Bronchial epithelial cell (primary cell): ENCODE measurements around the gene COX19. TPM values are rescaled to one million over a fixed set of nuclear protein-coding genes. Genes with fewer than 3 reads are reported as not detected.

Experiments used
- DNase-seq: peaks from one replicate; pipeline ENCODE4 v3.0.0-alpha.2; 2010; ENCODE audit warnings: low read depth
- FAIRE-seq: peaks from 2 replicates; lab custom pipeline; 2011; peaks lifted over from hg19 to GRCh38; lab: Jason Lieb, UNC
- H3K27me3 ChIP-seq: 2 replicates; pipeline ENCODE4 v1.5.1; 2011; ENCODE audit warnings: low read length; ENCODE audit not compliant: control insufficient read depth, insufficient read depth
- H3K36me3 ChIP-seq: 2 replicates; pipeline ENCODE4 v1.5.1; 2011; ENCODE audit warnings: low read length; ENCODE audit not compliant: control insufficient read depth, insufficient read depth
- H3K4me3 ChIP-seq: 2 replicates; pipeline ENCODE4 v1.5.1; 2011; ENCODE audit warnings: mild to moderate bottlenecking, low read depth, low read length, control low read depth
- total RNA-seq: library from RNA; depleted of rRNA; stranded (reverse); fragments of >200 nt; gene quantifications from 2 replicates; pipeline ENCODE4 v1.2.1, GENCODE V29; 2014
- TF ChIP-seq, protein P1 (sequence below): IDR thresholded peaks from 2 replicates; pipeline ENCODE4 v1.5.1; 2011; ENCODE audit warnings: mild to moderate bottlenecking, moderate library complexity, low read length, control low read depth, inconsistent platforms; ENCODE audit not compliant: insufficient read depth, severe bottlenecking

The COX19 gene
- total RNA-seq, 1 donor from 2014 or later, result 12.9 TPM

- no peaks in the 10 kb centered on the region for H3K36me3 ChIP-seq
- no peak for FAIRE-seq
- H3K27me3 ChIP-seq, result no peaks in the 10 kb centered on the region
- H3K4me3 ChIP-seq, result no peak overlapping the region
- TF ChIP-seq, protein P1, sequence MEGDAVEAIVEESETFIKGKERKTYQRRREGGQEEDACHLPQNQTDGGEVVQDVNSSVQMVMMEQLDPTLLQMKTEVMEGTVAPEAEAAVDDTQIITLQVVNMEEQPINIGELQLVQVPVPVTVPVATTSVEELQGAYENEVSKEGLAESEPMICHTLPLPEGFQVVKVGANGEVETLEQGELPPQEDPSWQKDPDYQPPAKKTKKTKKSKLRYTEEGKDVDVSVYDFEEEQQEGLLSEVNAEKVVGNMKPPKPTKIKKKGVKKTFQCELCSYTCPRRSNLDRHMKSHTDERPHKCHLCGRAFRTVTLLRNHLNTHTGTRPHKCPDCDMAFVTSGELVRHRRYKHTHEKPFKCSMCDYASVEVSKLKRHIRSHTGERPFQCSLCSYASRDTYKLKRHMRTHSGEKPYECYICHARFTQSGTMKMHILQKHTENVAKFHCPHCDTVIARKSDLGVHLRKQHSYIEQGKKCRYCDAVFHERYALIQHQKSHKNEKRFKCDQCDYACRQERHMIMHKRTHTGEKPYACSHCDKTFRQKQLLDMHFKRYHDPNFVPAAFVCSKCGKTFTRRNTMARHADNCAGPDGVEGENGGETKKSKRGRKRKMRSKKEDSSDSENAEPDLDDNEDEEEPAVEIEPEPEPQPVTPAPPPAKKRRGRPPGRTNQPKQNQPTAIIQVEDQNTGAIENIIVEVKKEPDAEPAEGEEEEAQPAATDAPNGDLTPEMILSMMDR, result no peak
- no peak for DNase-seq
Observed at GRCh38 chr7:935874-936385, 39.4 kb downstream of the COX19 start.

- DNase-seq, result no peak
- Histone ChIP-seq H3K36me3 (no peaks in the 10 kb centered on the region), H3K4me3 (no peak overlapping the region), H3K27me3 (no peaks in the 10 kb centered on the region)
- TF ChIP-seq, protein P1, result no peak
- no peak for FAIRE-seq
Observed at GRCh38 chr7:935164-935873, 40.0 kb downstream of the COX19 start.

GRCh38 chr7:934469-935163 lies 40.7 kb downstream of the COX19 start:
- TF ChIP-seq, protein P1, result no peak
- no peaks in the 10 kb centered on the region for H3K36me3 ChIP-seq

GRCh38 chr7:932651-932975 lies 42.7 kb downstream of the COX19 start:
- Histone ChIP-seq H3K36me3 (no peaks in the 10 kb centered on the region), H3K4me3 (no peak overlapping the region), H3K27me3 (no peaks in the 10 kb centered on the region)
- FAIRE-seq (no peak), DNase-seq (no peak)
- TF ChIP-seq, protein P1, result no peak

More at GRCh38 chr7:934469-935163, 40.7 kb downstream of the COX19 start:
- no peak for FAIRE-seq
- DNase-seq, result no peak
- Histone ChIP-seq H3K4me3 (no peak overlapping the region), H3K27me3 (no peaks in the 10 kb centered on the region)

GRCh38 chr7:931871-932650 lies 43.3 kb downstream of the COX19 start:
- no peaks in the 10 kb centered on the region for H3K27me3 ChIP-seq
- TF ChIP-seq, protein P1, result no peak
- H3K4me3 ChIP-seq, result no peak overlapping the region
- FAIRE-seq, result no peak
- no peaks in the 10 kb centered on the region for H3K36me3 ChIP-seq
- DNase-seq, result no peak
